Right lobe of liver (tissue), 4 donors: ENCODE results near the gene PTBP1.

Experiments
- POLR2A ChIP-seq: fragments of 450-650 bp; IDR thresholded peaks from one replicate; pipeline ENCODE4 v1.6.1; 2017; ENCODE audit warnings: antibody characterized with exemption, mild to moderate bottlenecking
- TF ChIP-seq, protein P1 (sequence below), 4 donors: fragments of 200-600 bp in 3 of 4; fragments of 450-650 bp in 1 of 4; IDR thresholded peaks; one replicate each; pipeline versions ENCODE4 v1.5.1 to v1.8.0; 2016 to 2022; ENCODE audit warnings: antibody characterized with exemption in 4 of 4, mild to moderate bottlenecking in 2 of 4
- donor health status: DM: no; HTN: no; CAD: no.
- donor health status: DM: no; HTN: no; CAD: no.
- donor health status: DM: no; HTN: yes; CAD: no.

DNA sequence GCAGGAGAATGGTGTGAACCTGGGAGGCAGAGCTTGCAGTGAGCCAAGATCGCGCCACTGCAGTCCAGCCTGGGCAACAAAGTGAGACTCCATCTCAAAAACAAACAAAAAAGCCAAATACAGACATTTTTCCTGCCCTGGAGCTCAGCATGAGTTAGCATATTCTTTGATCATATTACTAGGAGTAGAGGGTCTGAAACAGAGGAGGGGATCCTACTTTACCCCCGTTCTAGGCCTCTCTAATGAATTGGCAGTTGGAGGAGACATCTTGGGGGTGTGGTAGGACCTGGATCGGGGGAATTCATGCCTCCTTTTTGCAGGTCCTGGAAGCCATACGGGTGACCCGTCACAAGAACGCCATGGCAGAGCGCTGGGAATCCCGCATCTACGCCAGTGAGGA is 34.1 kb upstream of the PTBP1 start:
- TF ChIP-seq, protein P1, sequence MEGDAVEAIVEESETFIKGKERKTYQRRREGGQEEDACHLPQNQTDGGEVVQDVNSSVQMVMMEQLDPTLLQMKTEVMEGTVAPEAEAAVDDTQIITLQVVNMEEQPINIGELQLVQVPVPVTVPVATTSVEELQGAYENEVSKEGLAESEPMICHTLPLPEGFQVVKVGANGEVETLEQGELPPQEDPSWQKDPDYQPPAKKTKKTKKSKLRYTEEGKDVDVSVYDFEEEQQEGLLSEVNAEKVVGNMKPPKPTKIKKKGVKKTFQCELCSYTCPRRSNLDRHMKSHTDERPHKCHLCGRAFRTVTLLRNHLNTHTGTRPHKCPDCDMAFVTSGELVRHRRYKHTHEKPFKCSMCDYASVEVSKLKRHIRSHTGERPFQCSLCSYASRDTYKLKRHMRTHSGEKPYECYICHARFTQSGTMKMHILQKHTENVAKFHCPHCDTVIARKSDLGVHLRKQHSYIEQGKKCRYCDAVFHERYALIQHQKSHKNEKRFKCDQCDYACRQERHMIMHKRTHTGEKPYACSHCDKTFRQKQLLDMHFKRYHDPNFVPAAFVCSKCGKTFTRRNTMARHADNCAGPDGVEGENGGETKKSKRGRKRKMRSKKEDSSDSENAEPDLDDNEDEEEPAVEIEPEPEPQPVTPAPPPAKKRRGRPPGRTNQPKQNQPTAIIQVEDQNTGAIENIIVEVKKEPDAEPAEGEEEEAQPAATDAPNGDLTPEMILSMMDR (IDR thresholded peaks at IDR 0.05) = no peak
- TF ChIP-seq POLR2A = no peak
